Esophagus muscularis mucosa (tissue), 4 donors: ENCODE results near the gene ACTN4. TPM values are rescaled to one million over a fixed set of nuclear protein-coding genes. Genes with fewer than 3 reads are reported as not detected.

Experiments
- DNase-seq: peaks from one replicate; pipeline ENCODE4 v3.0.0-alpha.2; 2017; ENCODE audit errors: extremely low spot score
- H3K27ac ChIP-seq, 4 donors: fragments of 200-600 bp; sonication (generic); replicated peaks in 1 of 4; 1 replicate in 3 of 4; 2 replicates in 1 of 4; pipeline ENCODE4 v1.5.1; 2016 to 2019; ENCODE audit warnings: mild to moderate bottlenecking in 1 of 4
- H3K27me3 ChIP-seq, 4 donors: fragments of 200-600 bp; sonication (generic); one replicate each; pipeline versions ENCODE4 v1.5.1 to v1.6.0; 2016 to 2019
- H3K36me3 ChIP-seq, 4 donors: fragments of 200-600 bp; sonication (generic); one replicate each; pipeline ENCODE4 v1.5.1; 2016 to 2019
- H3K4me1 ChIP-seq, 4 donors: fragments of 200-600 bp; sonication (generic); one replicate each; pipeline ENCODE4 v1.5.1; 2016 to 2019
- H3K4me3 ChIP-seq, 4 donors: fragments of 200-600 bp; sonication (generic); 1 replicate in 2 of 4; 2 replicates in 2 of 4; pipeline ENCODE4 v1.5.1; 2016 to 2019; ENCODE audit warnings: mild to moderate bottlenecking in 4 of 4, moderate library complexity in 1 of 4
- H3K9me3 ChIP-seq, 4 donors: fragments of 200-600 bp; sonication (generic); 1 replicate in 3 of 4; 2 replicates in 1 of 4; pipeline ENCODE4 v1.5.1; 2016 to 2019
- CTCF ChIP-seq, 3 experiments: fragments of 200-600 bp in 2 of 3; fragments of 450-650 bp in 1 of 3; sonication (generic) in 2 of 3; IDR thresholded peaks; one replicate each; pipeline ENCODE4 v1.5.1; 2017 to 2019; ENCODE audit warnings: antibody characterized with exemption in 3 of 3, mild to moderate bottlenecking in 2 of 3, moderate library complexity in 1 of 3
- EP300 ChIP-seq: sonication (generic); formaldehyde crosslinking; IDR thresholded peaks from one replicate; pipeline ENCODE4 v1.6.1; 2017; ENCODE audit warnings: antibody characterized with exemption
- POLR2A ChIP-seq: fragments of 450-650 bp; IDR thresholded peaks from one replicate; pipeline ENCODE4 v1.6.1; 2017; ENCODE audit warnings: antibody characterized with exemption, moderate library complexity, mild to moderate bottlenecking, low read depth
- POLR2AphosphoS5 ChIP-seq, 2 donors: sonication (generic); formaldehyde crosslinking; IDR thresholded peaks; one replicate each; pipeline ENCODE4 v1.6.1; 2017; ENCODE audit warnings: antibody characterized with exemption in 2 of 2
- WGBS: methylation state at CpG from one replicate; pipeline ENCODE4 v1.1.5; 2018; 5-methylcytosine and 5-hydroxymethylcytosine counted together
- intact Hi-C: fragments of 100-400 bp; cut with DNase I; formaldehyde crosslinking; loops from one replicate; pipeline ENCODE4 v1.15.1; 2023
- total RNA-seq, 4 donors: library from RNA; depleted of rRNA; stranded (reverse); fragments of >200 nt; gene quantifications; one replicate each; pipeline versions ENCODE4 v1.1.0 to v1.2.1, GENCODE V29; 2016

ACTN4 gene
- total RNA-seq, 4 donors from 2014 or later, result 416 to 816 (median 598) TPM

GRCh38 chr19:38781058-38781457 lies 133.6 kb downstream of the ACTN4 start:
- intact Hi-C loops, result no loop called here
- Histone ChIP-seq H3K9me3 (no peaks in the 10 kb centered on the region), H3K27me3 (peaks cover 0 to 16% (median 0%) of the 10 kb centered on the region in 4 donors), H3K36me3 (no peaks in the 10 kb centered on the region), H3K27ac (no peak overlapping the region), H3K4me1 (no peaks in the 10 kb centered on the region), H3K4me3 (no peak overlapping the region)
- TF ChIP-seq POLR2AphosphoS5 (IDR thresholded peaks at IDR 0.05) (no peak), CTCF (IDR thresholded peaks at IDR 0.05) (no peak), EP300 (no peak), POLR2A (no peak)
- WGBS, result 75% methylated on average over 7 of the region's 7 CpGs
- no peak for DNase-seq

Other genes starting within 250 kb of the ACTN4 start
- gene FAM98C, start 244.6 kb upstream of the ACTN4 start, total RNA-seq, result 10 to 100 TPM; 16.2 to 22.0 (median 19.7) TPM
- 1 to 10 TPM; 3.2 to 7.8 (median 4.4) TPM for gene RASGRP4, start 221.4 kb upstream of the ACTN4 start, total RNA-seq
- gene RYR1, start 214.0 kb upstream of the ACTN4 start, total RNA-seq, result 1 to 10 TPM in 3 of 4 donors, under 1 TPM in 1; 0.99 to 4.0 (median 2.7) TPM
- gene MAP4K1, start 29.7 kb upstream of the ACTN4 start, total RNA-seq, result 1 to 10 TPM; 1.2 to 4.5 (median 3.1) TPM
- gene EIF3K, start 28.5 kb upstream of the ACTN4 start, total RNA-seq, result 100 to 1,000 TPM; 333 to 570 (median 446) TPM
- gene CAPN12, start 96.8 kb downstream of the ACTN4 start, total RNA-seq, result 1 to 10 TPM in 3 of 4 donors, under 1 TPM in 1; 0.83 to 2.1 (median 1.6) TPM
- not detected for gene LGALS7, start 125.9 kb downstream of the ACTN4 start, total RNA-seq
- not detected for gene LGALS7B, start 141.6 kb downstream of the ACTN4 start, total RNA-seq
- 1 to 10 TPM in 1 of 4 donors, under 1 TPM in 2, not detected in 1; 0.42 to 2.9 (median 0.50) TPM for gene LGALS4, start 165.3 kb downstream of the ACTN4 start, total RNA-seq
- gene ECH1, start 184.1 kb downstream of the ACTN4 start, total RNA-seq, result 100 to 1,000 TPM; 117 to 188 (median 155) TPM
- 100 to 1,000 TPM; 126 to 202 (median 180) TPM for gene HNRNPL, start 202.3 kb downstream of the ACTN4 start, total RNA-seq
- 10 to 100 TPM in 1 of 4 donors, 1 to 10 TPM in 3; 4.6 to 10.4 (median 6.6) TPM for gene RINL, start 230.6 kb downstream of the ACTN4 start, total RNA-seq